PC-3 (cell line): ENCODE measurements around the gene PRIM2.
"Not testable (repeated sequence)": the region's sequence is repeated elsewhere in the genome, so short reads cannot be mapped to it uniquely, and the experiment has no call there.

Experiments used
- CTCF ChIP-seq: fragments of 300-600 bp; sonication (generic); conservative IDR thresholded peaks from 2 replicates; pipeline ENCODE4 v1.5.1; 2017; ENCODE audit warnings: antibody characterized with exemption, low read depth, mild to moderate bottlenecking, low read length
- EZH2phosphoT487 ChIP-seq: fragments of 300-600 bp; sonication (generic); IDR thresholded peaks from 2 replicates; pipeline ENCODE4 v1.6.1; 2018; ENCODE audit warnings: mild to moderate bottlenecking, antibody characterized with exemption, low read length, borderline replicate concordance

DNA sequence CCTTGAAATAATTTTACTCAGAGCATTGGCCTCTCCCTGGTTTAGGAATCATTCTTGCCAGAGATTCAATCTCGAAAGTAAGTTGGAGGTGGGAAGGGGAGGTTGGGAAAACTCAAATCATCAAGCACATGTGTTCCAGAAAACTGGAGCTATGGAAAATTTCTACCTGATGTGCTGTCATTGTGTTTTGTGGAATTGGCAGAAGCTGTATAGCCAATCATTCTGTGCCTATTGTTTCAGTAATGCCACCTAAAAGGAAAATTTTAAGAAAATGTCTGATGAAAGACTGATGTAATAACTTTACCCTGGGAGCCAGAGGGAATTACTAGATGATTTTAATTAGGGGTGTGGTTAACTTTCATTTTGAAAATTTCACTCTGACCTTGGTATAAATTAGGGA lies 187.8 kb downstream of the PRIM2 start:
- not testable (repeated sequence) for TF ChIP-seq EZH2phosphoT487, CTCF
